NK-92 (cell line): Measurements from ENCODE around the gene NUDT8.
"Not testable (repeated sequence)": the region's sequence is repeated elsewhere in the genome, so short reads cannot be mapped to it uniquely, and the experiment has no call there.

Source experiments
- DNase-seq: peaks from one replicate; lab custom pipeline; 2025; ENCODE audit not compliant: unreplicated experiment; lab: John Stamatoyannopoulos, UW

NUDT8 gene

GRCh38 chr11:67662142-67662834, 32.6 kb upstream of the NUDT8 start:
- no peak for DNase-seq

GRCh38 chr11:67660752-67661151, 31.0 kb upstream of the NUDT8 start:
- DNase-seq = not testable (repeated sequence)

- not testable (repeated sequence) for DNase-seq
These were observed 30.0 kb upstream of the NUDT8 start for GRCh38 chr11:67659651-67660165.

- DNase-seq = no peak
These were observed 27.6 kb upstream of the NUDT8 start for GRCh38 chr11:67657300-67657699.

- DNase-seq = no peak
These were observed 26.7 kb upstream of the NUDT8 start for GRCh38 chr11:67656278-67656922.

- no peak for DNase-seq
These were observed 24.5 kb upstream of the NUDT8 start for GRCh38 chr11:67654225-67654624.

GRCh38 chr11:67652965-67653845, 23.5 kb upstream of the NUDT8 start:
- DNase-seq = no peak

- DNase-seq = no peak
These were observed 22.4 kb upstream of the NUDT8 start for GRCh38 chr11:67651976-67652781.

GRCh38 chr11:67649634-67650510, 20.1 kb upstream of the NUDT8 start:
- DNase-seq = no peak

GRCh38 chr11:67648796-67649613, 19.3 kb upstream of the NUDT8 start:
- no peak for DNase-seq

GRCh38 chr11:67648140-67648795, 18.5 kb upstream of the NUDT8 start:
- no peak for DNase-seq

GRCh38 chr11:67647471-67647870, 17.7 kb upstream of the NUDT8 start:
- DNase-seq = no peak

GRCh38 chr11:67646535-67647336, 17.0 kb upstream of the NUDT8 start:
- no peak for DNase-seq

GRCh38 chr11:67645521-67646461, 16.1 kb upstream of the NUDT8 start:
- no peak for DNase-seq

- no peak for DNase-seq
These were observed 15.0 kb upstream of the NUDT8 start for GRCh38 chr11:67644472-67645418.
